GM21447 (cell line): ENCODE data around the gene LRP6.

Source experiments
- ATAC-seq: cut with Tn5 transposase; IDR thresholded peaks from one replicate; pipeline ENCODE4 v1.9.1; 2021; ENCODE audit not compliant: unreplicated experiment

Gene LRP6

GRCh38 chr12:12216349-12217017 is 50.4 kb downstream of the LRP6 start:
- no peak for ATAC-seq

GRCh38 chr12:12214635-12215131 is 52.2 kb downstream of the LRP6 start:
- ATAC-seq, result no peak

GRCh38 chr12:12214201-12214600 is 52.6 kb downstream of the LRP6 start:
- no peak for ATAC-seq

GRCh38 chr12:12212769-12213168 is 54.1 kb downstream of the LRP6 start:
- ATAC-seq, result no peak

- no peak for ATAC-seq
Observed at GRCh38 chr12:12210983-12211382, 55.9 kb downstream of the LRP6 start.

- ATAC-seq, result no peak
Observed at GRCh38 chr12:12210416-12210815, 56.4 kb downstream of the LRP6 start.

- no peak for ATAC-seq
Observed at GRCh38 chr12:12209675-12210074, 57.2 kb downstream of the LRP6 start.

GRCh38 chr12:12209043-12209442 is 57.8 kb downstream of the LRP6 start:
- ATAC-seq, result no peak

GRCh38 chr12:12207746-12208145 is 59.1 kb downstream of the LRP6 start:
- ATAC-seq, result no peak

- ATAC-seq, result no peak
Observed at GRCh38 chr12:12206776-12207388, 60.0 kb downstream of the LRP6 start.

GRCh38 chr12:12202747-12203146 is 64.1 kb downstream of the LRP6 start:
- ATAC-seq, result no peak

GRCh38 chr12:12202105-12202504 is 64.7 kb downstream of the LRP6 start:
- no peak for ATAC-seq

- no peak for ATAC-seq
Observed at GRCh38 chr12:12201274-12201758, 65.5 kb downstream of the LRP6 start.

- ATAC-seq, result no peak
Observed at GRCh38 chr12:12200363-12200762, 66.5 kb downstream of the LRP6 start.

GRCh38 chr12:12198124-12198523 is 68.7 kb downstream of the LRP6 start:
- no peak for ATAC-seq

- ATAC-seq, result no peak
Observed at GRCh38 chr12:12197128-12197527, 69.7 kb downstream of the LRP6 start.

GRCh38 chr12:12195516-12195915 is 71.3 kb downstream of the LRP6 start:
- no peak for ATAC-seq

- ATAC-seq, result no peak
Observed at GRCh38 chr12:12195081-12195480, 71.8 kb downstream of the LRP6 start.

- no peak for ATAC-seq
Observed at GRCh38 chr12:12194206-12194605, 72.6 kb downstream of the LRP6 start.

GRCh38 chr12:12191008-12191407 is 75.8 kb downstream of the LRP6 start:
- no peak for ATAC-seq

- ATAC-seq, result no peak
Observed at GRCh38 chr12:12190087-12190809, 76.6 kb downstream of the LRP6 start.

GRCh38 chr12:12185414-12185813 is 81.4 kb downstream of the LRP6 start:
- ATAC-seq, result no peak
